Keratinocyte (primary cell): Measurements from ENCODE around the gene SURF1. TPM values are rescaled to one million over a fixed set of nuclear protein-coding genes. Genes with fewer than 3 reads are reported as not detected.

Experiments used
- DNase-seq: peaks from one replicate; pipeline ENCODE4 v3.0.0-alpha.2; 2011; ENCODE audit warnings: low read depth, missing footprints, low spot score
- FAIRE-seq: peaks from 2 replicates; lab custom pipeline; 2011; peaks lifted over from hg19 to GRCh38; lab: Jason Lieb, UNC
- H2AFZ ChIP-seq: 2 replicates; pipeline ENCODE4 v1.6.0; 2012; ENCODE audit warnings: low read length, control low read depth, inconsistent platforms; ENCODE audit not compliant: control insufficient read depth
- H3K27ac ChIP-seq: 2 replicates; pipeline ENCODE4 v1.5.1; 2011; ENCODE audit warnings: low read length; ENCODE audit not compliant: control insufficient read depth, insufficient read depth
- H3K27me3 ChIP-seq: 3 replicates; pipeline ENCODE4 v1.6.0; 2011; ENCODE audit warnings: low read length; ENCODE audit not compliant: control insufficient read depth, insufficient read depth; ENCODE audit errors: extremely low read depth
- H3K36me3 ChIP-seq, 2 experiments: 2 replicates in 1 of 2; 3 replicates in 1 of 2; pipeline ENCODE4 v1.5.1; 2011; ENCODE audit warnings: low read length in 2 of 2, mild to moderate bottlenecking in 1 of 2; ENCODE audit not compliant: control insufficient read depth in 2 of 2, insufficient read depth in 2 of 2; ENCODE audit errors: extremely low read depth in 1 of 2
- H3K4me1 ChIP-seq: 3 replicates; pipeline ENCODE4 v1.5.1; 2011; ENCODE audit warnings: low read length; ENCODE audit not compliant: control insufficient read depth, insufficient read depth; ENCODE audit errors: extremely low read depth
- H3K4me2 ChIP-seq: 3 replicates; pipeline ENCODE4 v1.6.0; 2011; ENCODE audit warnings: low read depth, low read length; ENCODE audit not compliant: control insufficient read depth, insufficient read depth; ENCODE audit errors: extremely low read depth
- H3K4me3 ChIP-seq, 3 experiments: fragments of 200-600 bp in 1 of 3; sonication (generic) in 1 of 3; 2 replicates in 2 of 3; 3 replicates in 1 of 3; pipeline ENCODE4 v1.5.1; 2011 to 2016; ENCODE audit warnings: low read length in 3 of 3, mild to moderate bottlenecking in 3 of 3, control low read depth in 2 of 3, inconsistent platforms in 1 of 3, low read depth in 1 of 3, mixed read lengths in 1 of 3, mixed run types in 1 of 3, moderate library complexity in 1 of 3; ENCODE audit not compliant: control insufficient read depth in 2 of 3, insufficient read depth in 2 of 3; ENCODE audit errors: extremely low read depth in 1 of 3
- H3K79me2 ChIP-seq: 2 replicates; pipeline ENCODE4 v1.6.0; 2012; ENCODE audit warnings: low read length; ENCODE audit not compliant: control insufficient read depth, insufficient read depth
- H3K9ac ChIP-seq: 3 replicates; pipeline ENCODE4 v1.6.0; 2011; ENCODE audit warnings: low read length; ENCODE audit not compliant: control insufficient read depth, insufficient read depth; ENCODE audit errors: extremely low read depth
- H3K9me1 ChIP-seq: 3 replicates; pipeline ENCODE4 v1.6.0; 2011; ENCODE audit warnings: low read length; ENCODE audit not compliant: control insufficient read depth, insufficient read depth; ENCODE audit errors: extremely low read depth
- H3K9me3 ChIP-seq: 2 replicates; pipeline ENCODE4 v1.5.1; 2012; ENCODE audit warnings: low read depth, low read length; ENCODE audit not compliant: control insufficient read depth
- H4K20me1 ChIP-seq: 3 replicates; pipeline ENCODE4 v1.6.0; 2011; ENCODE audit warnings: low read length; ENCODE audit not compliant: control insufficient read depth, insufficient read depth; ENCODE audit errors: extremely low read depth
- EZH2 ChIP-seq: IDR thresholded peaks from one replicate; pipeline ENCODE4 v1.6.1; 2012; ENCODE audit warnings: inconsistent platforms, mild to moderate bottlenecking, low read length, moderate library complexity
- dilution Hi-C: fragments of 300-500 bp; cut with MboI; formaldehyde crosslinking; loops from one replicate; pipeline ENCODE4 v1.7.0; 2020; ENCODE audit warnings: low sequenced_read_pairs; ENCODE audit not compliant: extremely low pct_ligation_motif_present
- polyA plus RNA-seq, 5 experiments: library from polyadenylated mRNA; depleted of rRNA in 3 of 5; stranded (reverse) in 3 of 5; stranded (forward) in 1 of 5; unstranded in 1 of 5; fragments of >200 nt; gene quantifications; 1 replicate in 1 of 5; 2 replicates in 3 of 5; 3 replicates in 1 of 5; pipeline versions ENCODE4 v1.2.1 to v1.2.3, GENCODE V29; 2011 to 2012; ENCODE audit warnings: missing spikeins in 2 of 5, low read depth in 1 of 5, low replicate concordance in 1 of 5
- TF ChIP-seq, protein P1 (sequence below), 3 experiments: IDR thresholded peaks in 1 of 3; conservative IDR thresholded peaks in 1 of 3; optimal IDR thresholded peaks in 1 of 3; 2 replicates in 2 of 3; 3 replicates in 1 of 3; pipeline versions ENCODE3 to v1.5.1; 2011; ENCODE audit warnings: low read length in 3 of 3, mild to moderate bottlenecking in 3 of 3, moderate library complexity in 2 of 3, control low read depth in 1 of 3, inconsistent platforms in 1 of 3; ENCODE audit not compliant: insufficient read depth in 2 of 3; ENCODE audit errors: extremely low read depth in 1 of 3

Gene SURF1
- polyA plus RNA-seq, 1 donor (not counting 4 experiments of a cell fraction or from before 2014, with no cell fraction given), result 31.1 TPM

DNA sequence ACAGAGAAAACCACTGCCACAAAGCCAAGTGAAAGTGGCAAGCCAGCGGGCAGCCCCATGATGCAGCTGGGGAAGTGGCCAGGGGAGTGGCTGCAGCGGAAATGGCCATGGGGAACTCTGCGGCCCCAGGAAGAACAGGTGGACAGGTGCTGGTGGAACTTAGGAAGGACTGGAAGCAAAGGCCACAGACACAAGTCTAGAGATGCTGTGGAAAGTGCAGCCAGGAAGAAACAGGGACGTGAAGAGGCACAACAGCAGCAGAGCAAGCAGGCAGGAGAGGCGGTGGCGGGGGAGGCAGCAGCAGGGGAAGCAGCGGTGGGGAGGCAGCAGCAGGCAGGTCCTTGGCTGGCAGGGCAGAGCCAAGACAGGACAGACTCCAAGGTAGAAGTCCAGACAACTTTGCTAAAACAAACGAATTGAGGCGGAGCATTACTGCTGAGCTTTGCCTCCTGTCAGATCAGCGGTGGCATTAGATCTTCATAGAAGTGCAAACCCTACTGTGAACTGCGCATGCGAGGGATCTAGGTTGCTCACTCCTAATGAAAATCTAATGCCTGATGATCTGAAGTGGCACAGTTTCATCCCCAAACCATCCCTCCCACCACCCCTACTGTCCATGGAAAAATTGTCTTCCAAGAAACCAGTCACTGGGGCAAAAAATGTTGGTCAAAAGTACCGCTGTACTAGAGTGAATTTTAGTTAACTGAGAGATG is 32.1 kb downstream of the SURF1 start:
- Histone ChIP-seq H3K4me3 (no peak overlapping the region), H3K27ac (no peak overlapping the region)

DNA sequence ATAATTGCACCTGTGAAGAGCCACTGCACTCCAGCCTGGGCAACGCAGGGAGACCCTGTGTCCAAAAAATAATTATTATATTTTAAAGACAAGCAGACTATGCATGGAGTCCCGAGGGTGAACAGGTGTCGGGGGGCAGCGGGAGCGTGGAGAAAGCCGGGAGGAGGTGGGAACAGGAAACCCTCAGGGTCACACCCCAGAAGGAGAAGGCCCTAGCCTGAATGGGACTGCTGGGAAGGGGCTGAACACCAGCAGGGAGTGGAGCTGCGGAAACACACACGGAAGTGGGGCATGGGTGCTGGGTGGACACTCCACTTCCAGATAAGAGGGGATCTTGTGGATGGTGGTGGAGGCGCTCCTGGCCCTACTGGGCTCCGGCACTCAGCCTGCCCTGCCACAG is 33.1 kb downstream of the SURF1 start:
- Histone ChIP-seq H2AFZ (no peak overlapping the region), H3K4me3 (no peak overlapping the region), H3K4me2 (no peak overlapping the region), H4K20me1 (no peaks in the 10 kb centered on the region), H3K27me3 (peaks cover 8% of the 10 kb centered on the region), H3K9me3 (no peaks in the 10 kb centered on the region), H3K9ac (no peak overlapping the region), H3K79me2 (no peaks in the 10 kb centered on the region), H3K36me3 (no peaks in the 10 kb centered on the region), H3K27ac (no peak overlapping the region), H3K4me1 (no peaks in the 10 kb centered on the region), H3K9me1 (no peaks in the 10 kb centered on the region)
- TF ChIP-seq EZH2, result no peak
- TF ChIP-seq, protein P1, sequence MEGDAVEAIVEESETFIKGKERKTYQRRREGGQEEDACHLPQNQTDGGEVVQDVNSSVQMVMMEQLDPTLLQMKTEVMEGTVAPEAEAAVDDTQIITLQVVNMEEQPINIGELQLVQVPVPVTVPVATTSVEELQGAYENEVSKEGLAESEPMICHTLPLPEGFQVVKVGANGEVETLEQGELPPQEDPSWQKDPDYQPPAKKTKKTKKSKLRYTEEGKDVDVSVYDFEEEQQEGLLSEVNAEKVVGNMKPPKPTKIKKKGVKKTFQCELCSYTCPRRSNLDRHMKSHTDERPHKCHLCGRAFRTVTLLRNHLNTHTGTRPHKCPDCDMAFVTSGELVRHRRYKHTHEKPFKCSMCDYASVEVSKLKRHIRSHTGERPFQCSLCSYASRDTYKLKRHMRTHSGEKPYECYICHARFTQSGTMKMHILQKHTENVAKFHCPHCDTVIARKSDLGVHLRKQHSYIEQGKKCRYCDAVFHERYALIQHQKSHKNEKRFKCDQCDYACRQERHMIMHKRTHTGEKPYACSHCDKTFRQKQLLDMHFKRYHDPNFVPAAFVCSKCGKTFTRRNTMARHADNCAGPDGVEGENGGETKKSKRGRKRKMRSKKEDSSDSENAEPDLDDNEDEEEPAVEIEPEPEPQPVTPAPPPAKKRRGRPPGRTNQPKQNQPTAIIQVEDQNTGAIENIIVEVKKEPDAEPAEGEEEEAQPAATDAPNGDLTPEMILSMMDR (optimal IDR thresholded peaks at IDR 0.05 in 1 of 3, IDR thresholded peaks at IDR 0.05 in 1 of 3, conservative IDR thresholded peaks at IDR 0.05 in 1 of 3; ENCODE audit: extremely low read depth in 1 of 3, insufficient read depth in 2 of 3, low read length in 3 of 3), result no peak
- dilution Hi-C loops, result no loop called here
- FAIRE-seq (no peak), DNase-seq (no peak)

More for the DNA sequence above, 32.1 kb downstream of the SURF1 start:
- no peaks in the 10 kb centered on the region for H4K20me1 ChIP-seq
- no peak overlapping the region for H3K9ac ChIP-seq
- TF ChIP-seq, protein P1 (optimal IDR thresholded peaks at IDR 0.05 in 1 of 3, IDR thresholded peaks at IDR 0.05 in 1 of 3, conservative IDR thresholded peaks at IDR 0.05 in 1 of 3; ENCODE audit: extremely low read depth in 1 of 3, insufficient read depth in 2 of 3, low read length in 3 of 3), result no peak
- no peak for TF ChIP-seq EZH2
- no peak overlapping the region for H3K4me2 ChIP-seq
- dilution Hi-C loops, result no loop called here
- no peak for FAIRE-seq
- H3K79me2 ChIP-seq, result no peaks in the 10 kb centered on the region
- H3K27me3 ChIP-seq, result peaks cover 8% of the 10 kb centered on the region
- H3K36me3 ChIP-seq, result no peaks in the 10 kb centered on the region
- H2AFZ ChIP-seq, result no peak overlapping the region
- no peaks in the 10 kb centered on the region for H3K9me3 ChIP-seq
- no peaks in the 10 kb centered on the region for H3K4me1 ChIP-seq
- no peak for DNase-seq
- H3K9me1 ChIP-seq, result no peaks in the 10 kb centered on the region
